Panc1 (cell line): ENCODE results near the gene KRT6C. TPM values are rescaled to one million over a fixed set of nuclear protein-coding genes. Genes with fewer than 3 reads are reported as not detected.

Experiments
- ATAC-seq: fragments of 200-7000 bp; cut with Tn5 transposase; 2 replicates; pipeline ENCODE4 v1.9.1; 2020; ENCODE audit warnings: mild to moderate bottlenecking, moderate library complexity
- BruUV-seq: library from RNA; stranded (reverse); fragments of 400-500 nt; replicated peaks from 2 replicates; lab custom pipeline; 2021; lab: Mats Ljungman, UMichigan
- CTCF ChIA-PET: fragments of 300-600 bp; sonication (Branson Sonifier 250); formaldehyde crosslinking; loops from one replicate; lab custom pipeline; 2022; ENCODE audit warnings: antibody characterized with exemption; lab: Charles Lee
- POLR2A ChIA-PET: fragments of 300-600 bp; sonication (Branson Sonifier 250); formaldehyde crosslinking; loops from one replicate; lab custom pipeline; 2022; ENCODE audit warnings: antibody characterized with exemption; lab: Charles Lee
- DNase-seq: peaks from one replicate; pipeline ENCODE4 v3.0.0-alpha.2; 2010; ENCODE audit warnings: low read depth, low spot score
- H3K27ac ChIP-seq: 2 replicates; pipeline ENCODE4 v1.5.1; 2011; ENCODE audit warnings: mild to moderate bottlenecking, low read length, inconsistent platforms
- H3K27me3 ChIP-seq: fragments of 200-500 bp; sonication (Bioruptor generic); 2 replicates; pipeline ENCODE4 v1.6.0; 2014; ENCODE audit warnings: low read length, inconsistent platforms; ENCODE audit not compliant: control insufficient read depth, insufficient read depth
- H3K36me3 ChIP-seq: fragments of 200-500 bp; sonication (Bioruptor generic); 2 replicates; pipeline ENCODE4 v1.5.1; 2014; ENCODE audit warnings: inconsistent platforms, mild to moderate bottlenecking, low read length, moderate library complexity; ENCODE audit not compliant: control insufficient read depth, insufficient read depth
- H3K4me1 ChIP-seq: 2 replicates; pipeline ENCODE4 v1.5.1; 2011; ENCODE audit warnings: inconsistent platforms, mild to moderate bottlenecking, low read length, moderate library complexity; ENCODE audit not compliant: control insufficient read depth, insufficient read depth
- H3K4me3 ChIP-seq, 2 experiments: 2 replicates each; pipeline ENCODE4 v1.5.1; 2011 to 2012; ENCODE audit warnings: low read depth in 2 of 2, low read length in 2 of 2, mild to moderate bottlenecking in 2 of 2, inconsistent platforms in 1 of 2, moderate library complexity in 1 of 2
- H3K9me3 ChIP-seq: fragments of 200-500 bp; sonication (Bioruptor generic); 2 replicates; pipeline ENCODE4 v1.5.1; 2014; ENCODE audit warnings: low read depth, mild to moderate bottlenecking, inconsistent platforms, low read length, moderate library complexity; ENCODE audit not compliant: control insufficient read depth, insufficient read depth
- CTCF ChIP-seq: fragments of 450-650 bp; IDR thresholded peaks from 2 replicates; pipeline ENCODE4 v1.5.1; 2017; ENCODE audit warnings: mild to moderate bottlenecking
- POLR2AphosphoS5 ChIP-seq: IDR thresholded peaks from 2 replicates; pipeline ENCODE4 v1.6.1; 2012; ENCODE audit warnings: mild to moderate bottlenecking, low read depth, low read length, moderate library complexity
- REST ChIP-seq, 2 experiments: IDR thresholded peaks; 2 replicates each; pipeline ENCODE4 v1.6.1; 2011 to 2012; ENCODE audit warnings: low read depth in 2 of 2, control low read depth in 1 of 2, low read length in 1 of 2, mild to moderate bottlenecking in 1 of 2, moderate library complexity in 1 of 2; ENCODE audit not compliant: insufficient read depth in 1 of 2
- SIN3A ChIP-seq: IDR thresholded peaks from 2 replicates; pipeline ENCODE4 v1.6.1; 2012; ENCODE audit warnings: low read depth, mild to moderate bottlenecking, low read length, moderate library complexity, borderline replicate concordance; ENCODE audit not compliant: insufficient read depth
- TCF7L2 ChIP-seq: IDR thresholded peaks from 2 replicates; pipeline ENCODE4 v1.6.1; 2011; ENCODE audit warnings: mild to moderate bottlenecking, low read depth, low read length, inconsistent platforms
- in situ Hi-C: cut with HindIII; loops from 2 replicates; pipeline ENCODE4 v1.10.0; 2016; ENCODE audit warnings: low sequenced_read_pairs, low pct_unique_long_range_greater_than_20kb
- intact Hi-C: fragments of 100-400 bp; cut with micrococcal nuclease; formaldehyde crosslinking; loops from one replicate; pipeline ENCODE4 v1.10.0; 2022; ENCODE audit not compliant: unreplicated experiment
- total RNA-seq: library from RNA; stranded (reverse); gene quantifications from one replicate; pipeline ENCODE4 v1.2.1, GENCODE V29; 2021; ENCODE audit not compliant: unreplicated experiment

The KRT6C gene
- total RNA-seq, 1 experiment from 2014 or later, result not detected

GRCh38 chr12:52518574-52519386, 45.2 kb upstream of the KRT6C start:
- Histone ChIP-seq H3K27me3 (no peaks in the 10 kb centered on the region), H3K36me3 (no peaks in the 10 kb centered on the region), H3K9me3 (no peaks in the 10 kb centered on the region), H3K27ac (no peak overlapping the region), H3K4me3 (no peak overlapping the region), H3K4me1 (peaks cover 8% of the 10 kb centered on the region; the same call in 1 of the 2 replicates)
- DNase-seq (no peak), ATAC-seq (no peak)
- intact Hi-C loops (no loop called here), in situ Hi-C loops (no loop called here)
- no TSS peak for BruUV-seq
- ChIA-PET POLR2A (no interaction called here), CTCF (no interaction called here)
- no peak for TF ChIP-seq POLR2AphosphoS5
- TF ChIP-seq REST (IDR thresholded peaks at IDR 0.05; ENCODE audit: insufficient read depth in 1 of 2, low read depth in 2 of 2, low read length in 1 of 2), result no peak
- no peak for TF ChIP-seq CTCF
- TF ChIP-seq TCF7L2, result no peak
- TF ChIP-seq SIN3A, result no peak

- CTCF ChIA-PET, result no interaction called here
Observed at GRCh38 chr12:52517888-52518287, 44.3 kb upstream of the KRT6C start.

More at GRCh38 chr12:52517888-52518287, 44.3 kb upstream of the KRT6C start:
- POLR2A ChIA-PET, result no interaction called here
- Histone ChIP-seq H3K36me3 (no peaks in the 10 kb centered on the region), H3K27me3 (no peaks in the 10 kb centered on the region), H3K27ac (no peak overlapping the region), H3K9me3 (no peaks in the 10 kb centered on the region), H3K4me3 (no peak overlapping the region), H3K4me1 (peaks cover 8% of the 10 kb centered on the region; the same call in 1 of the 2 replicates)
- BruUV-seq, result no TSS peak
- intact Hi-C loops (no loop called here), in situ Hi-C loops (no loop called here)
- DNase-seq, result no peak
- no peak for ATAC-seq
- TF ChIP-seq REST (IDR thresholded peaks at IDR 0.05; ENCODE audit: insufficient read depth in 1 of 2, low read depth in 2 of 2, low read length in 1 of 2) (no peak), TCF7L2 (no peak), CTCF (no peak), POLR2AphosphoS5 (no peak), SIN3A (no peak)
